NK-92 (cell line): ENCODE measurements around the gene TBL1XR1.

Experiments
- DNase-seq: peaks from one replicate; lab custom pipeline; 2025; ENCODE audit not compliant: unreplicated experiment; lab: John Stamatoyannopoulos, UW

TBL1XR1 gene

DNA sequence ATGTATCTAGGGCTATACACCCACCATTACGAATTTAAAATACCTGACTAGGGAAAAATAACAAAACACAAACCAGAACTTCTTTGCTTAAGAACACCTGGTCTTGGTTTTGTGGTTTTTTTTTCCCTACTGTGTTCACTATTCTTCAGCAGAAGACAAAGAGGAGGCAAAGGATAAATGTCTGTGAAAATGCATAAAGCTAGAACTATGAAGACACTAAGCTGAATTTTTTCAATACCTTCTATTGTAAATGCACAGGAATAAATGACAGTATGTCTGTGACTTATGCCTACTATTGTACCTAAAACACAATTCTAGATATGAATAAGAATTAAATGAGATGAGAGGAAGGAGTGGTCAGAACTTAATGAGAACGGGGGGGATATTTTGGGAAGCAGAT lies 86.9 kb downstream of the TBL1XR1 start:
- DNase-seq = no peak

GRCh38 chr3:177109688-177110330 lies 87.5 kb downstream of the TBL1XR1 start:
- no peak for DNase-seq

DNA sequence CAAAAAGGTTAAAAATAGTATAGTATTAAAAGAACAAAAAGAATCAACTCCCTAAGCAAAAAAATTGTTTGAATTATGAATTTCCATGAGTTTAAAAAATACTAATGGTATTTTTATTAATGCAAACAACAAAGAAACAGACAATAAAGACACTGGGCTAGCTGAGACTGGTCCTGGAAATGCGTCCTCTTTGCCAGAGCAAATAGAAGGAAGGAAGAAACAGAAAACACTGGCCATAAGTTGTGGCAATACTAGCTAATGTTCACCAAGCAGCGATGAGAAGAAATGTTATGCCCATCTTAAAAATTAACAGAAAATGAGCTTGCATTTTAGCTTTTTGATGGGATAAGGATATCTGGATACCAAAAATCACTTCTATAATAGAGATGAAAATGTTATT lies 88.6 kb downstream of the TBL1XR1 start:
- no peak for DNase-seq

GRCh38 chr3:177107461-177108239 lies 89.6 kb downstream of the TBL1XR1 start:
- no peak for DNase-seq

DNA sequence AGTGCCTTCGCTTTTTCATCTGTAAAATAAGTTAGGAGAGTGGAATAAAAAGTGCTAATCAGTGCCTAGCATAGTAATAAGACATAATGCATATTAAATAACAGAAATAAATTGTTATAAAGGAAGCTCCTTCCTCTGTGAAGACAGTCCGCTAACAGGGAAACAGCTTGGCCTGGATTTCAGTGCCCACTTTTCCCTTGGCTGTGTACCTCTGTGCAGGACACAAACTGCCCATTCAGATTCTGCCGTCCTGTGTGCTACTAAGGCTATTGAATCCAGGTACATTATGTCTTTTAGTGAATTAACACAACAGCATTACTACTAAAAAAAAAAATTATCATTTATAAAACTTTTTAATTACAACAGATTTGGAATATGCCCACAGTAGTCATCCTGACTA lies 90.7 kb downstream of the TBL1XR1 start:
- DNase-seq = no peak

- DNase-seq = no peak
These were observed 91.1 kb downstream of the TBL1XR1 start for GRCh38 chr3:177106184-177106583.

- no peak for DNase-seq
These were observed 91.7 kb downstream of the TBL1XR1 start for GRCh38 chr3:177105623-177106022.

DNA sequence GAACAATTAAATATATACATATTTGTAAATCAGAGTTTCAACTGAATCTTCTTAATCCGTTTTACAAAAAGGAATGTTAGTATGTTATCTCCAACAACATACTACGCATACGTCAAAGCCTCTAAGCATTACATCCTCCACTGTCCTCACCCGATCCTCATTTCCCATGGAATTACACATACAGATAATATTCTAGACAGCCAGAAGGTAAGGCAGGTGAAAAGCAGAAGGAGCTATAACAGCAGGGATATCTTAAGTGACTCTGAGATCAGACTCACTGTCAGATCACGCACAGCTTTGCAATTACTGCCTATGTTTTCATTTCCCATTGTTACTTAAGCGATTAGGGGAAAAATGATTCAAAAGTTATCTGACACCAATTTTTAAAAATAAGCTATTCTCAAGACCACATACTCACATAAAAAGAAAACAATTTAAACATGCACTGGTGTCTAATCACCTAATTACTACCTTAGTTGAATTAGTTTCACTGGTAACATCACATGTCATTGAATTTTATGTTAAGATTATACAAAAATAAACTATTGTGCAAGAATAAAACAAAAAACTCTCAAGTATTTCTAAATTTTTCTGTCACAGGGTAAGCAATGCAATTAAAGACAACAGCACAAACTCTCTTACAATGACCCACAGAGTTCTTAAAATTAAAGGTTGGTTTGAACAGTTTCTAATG lies 92.8 kb downstream of the TBL1XR1 start:
- DNase-seq = no peak

GRCh38 chr3:177102553-177102952 lies 94.7 kb downstream of the TBL1XR1 start:
- DNase-seq = no peak

- DNase-seq = no peak
These were observed 98.7 kb downstream of the TBL1XR1 start for GRCh38 chr3:177098551-177098950.

DNA sequence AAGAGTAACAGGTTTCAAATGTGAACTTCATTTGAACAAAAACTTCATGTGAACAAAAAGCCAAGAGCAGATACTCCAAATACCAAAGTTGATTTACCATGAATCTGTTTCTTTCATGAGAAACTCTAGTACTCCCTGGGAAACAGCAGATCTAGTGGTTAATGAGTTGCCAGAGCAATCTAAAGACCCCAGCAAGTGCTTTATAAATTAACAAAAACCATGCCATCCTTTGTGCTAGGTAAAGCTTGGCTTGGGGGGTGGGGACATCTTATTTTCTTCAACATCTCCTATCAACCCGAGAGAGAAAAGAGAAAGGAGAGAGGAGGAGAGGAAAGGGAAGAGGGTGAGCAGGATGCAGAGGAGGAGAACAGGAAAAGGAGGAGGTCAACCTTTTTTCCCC lies 100.7 kb downstream of the TBL1XR1 start:
- no peak for DNase-seq

DNA sequence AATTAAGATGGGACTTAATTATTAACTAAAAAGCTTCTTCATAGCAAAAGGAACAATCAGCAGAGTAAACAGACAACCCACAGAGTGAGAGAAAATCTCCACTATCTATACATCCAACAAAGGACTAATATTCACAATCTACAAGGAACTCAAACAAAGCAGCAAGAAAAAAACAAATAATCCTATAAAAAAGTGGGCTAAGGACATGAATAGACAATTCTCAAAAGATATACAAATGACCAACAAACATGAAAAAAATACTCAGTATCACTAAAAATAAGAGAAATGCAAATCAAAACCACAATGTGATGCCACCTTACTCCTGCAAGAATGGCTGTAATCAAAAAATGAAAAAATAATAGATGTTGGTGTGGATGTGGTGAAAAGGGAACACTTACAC lies 103.3 kb downstream of the TBL1XR1 start:
- DNase-seq = no peak

DNA sequence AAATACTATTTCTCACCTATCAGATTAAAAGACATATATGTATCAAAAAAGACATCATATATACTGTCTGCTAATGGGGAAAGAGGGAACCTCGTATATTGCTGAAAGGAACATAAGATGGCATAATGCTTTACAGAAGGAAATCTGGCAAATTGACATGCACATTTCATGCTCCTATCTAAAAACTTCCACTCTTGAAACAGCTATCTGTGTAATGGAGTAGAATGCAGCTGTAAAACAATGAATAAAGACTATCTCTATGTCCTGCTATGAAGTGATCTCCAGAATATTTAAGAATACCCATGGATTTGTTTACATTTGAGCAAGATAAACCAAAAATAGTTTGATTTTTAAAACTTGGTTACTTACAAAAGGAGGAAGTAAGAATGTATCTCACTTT lies 107.4 kb downstream of the TBL1XR1 start:
- no peak for DNase-seq

DNA sequence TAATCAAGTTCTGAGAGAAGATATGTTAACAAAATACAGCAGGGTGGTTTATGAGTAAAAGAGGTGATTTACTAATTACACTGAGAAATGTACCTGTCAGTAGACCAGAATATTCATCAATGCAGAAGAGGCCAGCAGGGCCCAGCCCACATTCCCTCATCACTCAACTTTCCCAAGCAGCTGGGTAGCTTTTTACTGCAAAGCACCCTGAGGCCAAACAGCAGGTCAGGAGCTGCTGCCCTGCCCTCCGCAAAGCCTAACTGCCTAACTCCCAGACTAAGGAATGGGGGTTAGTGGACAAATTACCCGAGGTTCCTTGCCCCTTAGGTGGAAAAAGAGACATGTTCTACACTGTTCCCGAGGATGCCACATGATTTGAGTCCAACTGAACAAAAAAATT lies 108.2 kb downstream of the TBL1XR1 start:
- no peak for DNase-seq

GRCh38 chr3:177085794-177086193 lies 111.5 kb downstream of the TBL1XR1 start:
- no peak for DNase-seq

DNA sequence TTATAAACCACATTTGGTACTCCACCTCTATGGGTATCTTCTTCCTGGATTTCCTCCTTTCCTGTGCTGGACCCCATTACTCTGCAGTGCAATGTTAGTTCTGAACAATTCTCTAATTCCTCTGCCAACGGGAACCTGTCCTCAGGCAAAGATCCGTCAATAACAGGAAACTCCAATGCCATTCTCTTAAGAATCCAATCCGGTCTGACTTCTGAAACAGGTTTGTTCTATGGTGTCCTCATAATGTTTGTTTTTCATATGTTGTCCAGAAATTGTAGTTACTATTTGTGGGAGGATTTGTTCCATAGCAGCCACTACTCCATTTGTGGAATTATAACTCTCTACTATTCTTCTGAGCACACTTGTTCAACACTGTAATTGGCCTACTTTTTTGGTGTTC lies 112.7 kb downstream of the TBL1XR1 start:
- DNase-seq = no peak

- no peak for DNase-seq
These were observed 117.2 kb downstream of the TBL1XR1 start for GRCh38 chr3:177080122-177080521.

GRCh38 chr3:177079684-177080083 lies 117.6 kb downstream of the TBL1XR1 start:
- no peak for DNase-seq

DNA sequence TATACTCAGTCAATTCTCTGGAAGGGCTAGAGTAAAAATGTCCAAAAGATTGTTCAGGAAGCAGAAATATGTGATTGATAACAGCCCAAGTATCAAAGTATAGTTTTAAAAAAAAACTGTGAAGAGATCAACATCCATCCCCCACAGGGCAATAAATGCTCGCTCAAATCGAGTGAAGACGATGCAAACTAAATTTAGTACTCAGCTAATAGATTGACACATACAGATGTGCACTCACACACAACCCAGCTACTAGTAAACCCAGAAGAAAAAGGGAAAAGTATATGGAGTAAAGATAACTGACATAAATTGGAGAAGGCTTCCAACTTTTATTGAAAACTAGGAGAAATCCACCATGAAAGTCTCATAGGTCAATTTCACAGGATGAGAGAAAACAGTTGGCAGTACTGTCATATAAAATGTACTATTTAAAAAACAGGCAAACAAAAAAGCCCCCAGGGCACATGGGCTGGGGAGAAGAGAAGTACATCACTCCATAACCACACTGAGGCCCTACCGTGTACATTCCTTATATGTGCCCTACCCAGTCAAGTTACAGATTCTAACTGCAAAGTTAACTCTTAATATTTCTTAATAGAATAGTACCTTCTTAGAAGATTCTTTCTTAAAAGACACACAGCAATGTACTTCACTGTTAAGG lies 125.7 kb downstream of the TBL1XR1 start:
- no peak for DNase-seq

- no peak for DNase-seq
These were observed 127.6 kb downstream of the TBL1XR1 start for GRCh38 chr3:177069514-177070329.

- no peak for DNase-seq
These were observed 128.3 kb downstream of the TBL1XR1 start for GRCh38 chr3:177068967-177069366.
